ENCODE data around the gene KRTAP12-4.

The KRTAP12-4 gene

DNA sequence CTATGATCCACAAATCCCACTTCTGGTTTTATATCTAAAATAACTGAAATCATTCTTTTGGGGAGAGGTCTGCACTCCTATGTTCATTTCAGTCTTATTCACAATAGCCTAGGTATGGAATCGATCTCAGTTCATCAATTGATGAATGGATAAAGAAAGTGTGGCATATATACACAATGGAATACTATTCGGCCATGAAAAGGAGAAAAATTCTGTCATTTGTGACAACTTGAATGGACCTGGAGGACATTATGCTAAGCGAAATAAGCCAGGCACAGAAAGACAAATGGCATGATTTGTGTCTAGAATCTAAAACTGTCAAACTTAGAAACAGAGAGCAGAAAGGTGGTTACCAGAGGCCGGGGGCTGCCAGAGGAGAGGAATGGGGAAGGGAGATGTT is 48.0 kb downstream of the KRTAP12-4 start:
- no peak for DNase-seq
